Upper lobe of left lung (tissue), 6 donors: Measurements from ENCODE around the gene CERS1. TPM values are rescaled to one million over a fixed set of nuclear protein-coding genes. Genes with fewer than 3 reads are reported as not detected.

Source experiments
- ATAC-seq, 2 donors: fragments of 200-7000 bp; cut with Tn5 transposase; one replicate each; pipeline ENCODE4 v1.9.1; 2022; ENCODE audit warnings: mild to moderate bottlenecking in 2 of 2, moderate library complexity in 2 of 2; ENCODE audit not compliant: low FRiP score in 2 of 2
- DNase-seq, 2 donors: peaks; one replicate each; pipeline ENCODE4 v3.0.0-alpha.2; 2019 to 2020
- H3K27ac ChIP-seq, 4 donors: fragments of 200-600 bp; sonication (generic); one replicate each; pipeline ENCODE4 v1.5.1; 2016 to 2019
- H3K27me3 ChIP-seq, 4 donors: fragments of 200-600 bp; sonication (generic); one replicate each; pipeline ENCODE4 v1.5.1; 2017 to 2019
- H3K36me3 ChIP-seq, 4 donors: fragments of 200-600 bp; sonication (generic); one replicate each; pipeline ENCODE4 v1.5.1; 2016 to 2019
- H3K4me1 ChIP-seq, 4 donors: fragments of 200-600 bp; sonication (generic); one replicate each; pipeline ENCODE4 v1.5.1; 2018 to 2019
- H3K4me3 ChIP-seq, 4 donors: fragments of 200-600 bp; sonication (generic); one replicate each; pipeline ENCODE4 v1.5.1; 2017 to 2019; ENCODE audit warnings: mild to moderate bottlenecking in 2 of 4, moderate library complexity in 1 of 4
- H3K9me3 ChIP-seq, 4 donors: fragments of 200-600 bp; sonication (generic); one replicate each; pipeline ENCODE4 v1.5.1; 2018 to 2019
- EP300 ChIP-seq, 4 donors: sonication (generic); formaldehyde crosslinking; IDR thresholded peaks; one replicate each; pipeline ENCODE4 v1.5.1; 2017; ENCODE audit warnings: antibody characterized with exemption in 4 of 4, control low read depth in 2 of 4
- POLR2A ChIP-seq, 4 donors: fragments of 450-650 bp; IDR thresholded peaks; one replicate each; pipeline ENCODE4 v1.5.1; 2016 to 2017; ENCODE audit warnings: antibody characterized with exemption in 4 of 4, mild to moderate bottlenecking in 2 of 4
- POLR2AphosphoS5 ChIP-seq, 2 donors: sonication (generic); formaldehyde crosslinking; IDR thresholded peaks; one replicate each; pipeline ENCODE4 v1.5.1; 2017; ENCODE audit warnings: antibody characterized with exemption in 2 of 2
- WGBS, 2 donors: methylation state at CpG; one replicate each; pipeline ENCODE4 v1.1.5; 2017 to 2018; 5-methylcytosine and 5-hydroxymethylcytosine counted together
- total RNA-seq, 6 donors: library from RNA; depleted of rRNA in 4 of 6; stranded (reverse); fragments of >200 nt in 4 of 6; gene quantifications; one replicate each; pipeline versions ENCODE4 v1.1.0 to v1.2.1, GENCODE V29; 2016 to 2021
- TF ChIP-seq, protein P1 (sequence below), 6 experiments: fragments of 450-650 bp in 4 of 6; fragments of 200-600 bp in 2 of 6; sonication (generic) in 2 of 6; IDR thresholded peaks; one replicate each; pipeline ENCODE4 v1.5.1; 2016 to 2019; ENCODE audit warnings: antibody characterized with exemption in 6 of 6
- donor health status: DM: no; HTN: no; CAD: no; lungs with moderate emphysema.
- donor health status: DM: no; HTN: yes; CAD: no; lungs with severe emphysema.

CERS1 gene
- total RNA-seq, 6 donors from 2014 or later = 0.20 to 0.30 TPM; not detected in 4

DNA sequence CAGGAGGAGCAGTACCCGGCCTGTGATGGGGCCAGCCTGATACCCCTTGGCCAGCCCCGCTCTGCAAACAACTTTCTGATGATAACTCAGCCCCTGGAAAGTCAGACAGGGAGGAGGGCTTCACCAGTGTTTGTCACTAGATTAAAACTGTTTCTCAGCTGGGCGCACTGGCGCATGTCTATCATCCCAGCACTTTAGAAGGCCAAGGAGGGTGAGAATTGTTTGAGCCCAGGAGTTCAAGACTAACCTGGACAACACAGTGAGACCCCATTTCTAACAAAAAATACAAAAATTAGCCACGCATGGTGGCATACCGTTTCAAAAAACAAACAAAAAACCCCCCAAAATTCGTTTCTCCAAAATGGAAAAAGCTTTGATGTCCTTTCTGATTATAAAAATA lies 5.5 kb upstream of the CERS1 start:
- H3K27ac ChIP-seq = no peak overlapping the region
- peaks cover under 1 to 2% (median 2%) of the 10 kb centered on the region in 4 donors for H3K4me1 ChIP-seq
- no peak for DNase-seq
- WGBS, 2 donors = 91 to 93% methylated on average over 5 to 7 of the region's 7 CpGs
- no peaks in the 10 kb centered on the region for H3K9me3 ChIP-seq
- H3K4me3 ChIP-seq = no peak overlapping the region
- peaks cover 6 to 69% (median 63%) of the 10 kb centered on the region in 4 donors for H3K36me3 ChIP-seq
- H3K27me3 ChIP-seq = peaks cover 0 to 3% (median 0%) of the 10 kb centered on the region in 4 donors
- no peak for ATAC-seq
- no peak for TF ChIP-seq EP300 (IDR thresholded peaks at IDR 0.05)
- TF ChIP-seq, protein P1, sequence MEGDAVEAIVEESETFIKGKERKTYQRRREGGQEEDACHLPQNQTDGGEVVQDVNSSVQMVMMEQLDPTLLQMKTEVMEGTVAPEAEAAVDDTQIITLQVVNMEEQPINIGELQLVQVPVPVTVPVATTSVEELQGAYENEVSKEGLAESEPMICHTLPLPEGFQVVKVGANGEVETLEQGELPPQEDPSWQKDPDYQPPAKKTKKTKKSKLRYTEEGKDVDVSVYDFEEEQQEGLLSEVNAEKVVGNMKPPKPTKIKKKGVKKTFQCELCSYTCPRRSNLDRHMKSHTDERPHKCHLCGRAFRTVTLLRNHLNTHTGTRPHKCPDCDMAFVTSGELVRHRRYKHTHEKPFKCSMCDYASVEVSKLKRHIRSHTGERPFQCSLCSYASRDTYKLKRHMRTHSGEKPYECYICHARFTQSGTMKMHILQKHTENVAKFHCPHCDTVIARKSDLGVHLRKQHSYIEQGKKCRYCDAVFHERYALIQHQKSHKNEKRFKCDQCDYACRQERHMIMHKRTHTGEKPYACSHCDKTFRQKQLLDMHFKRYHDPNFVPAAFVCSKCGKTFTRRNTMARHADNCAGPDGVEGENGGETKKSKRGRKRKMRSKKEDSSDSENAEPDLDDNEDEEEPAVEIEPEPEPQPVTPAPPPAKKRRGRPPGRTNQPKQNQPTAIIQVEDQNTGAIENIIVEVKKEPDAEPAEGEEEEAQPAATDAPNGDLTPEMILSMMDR (IDR thresholded peaks at IDR 0.05) = no peak
- TF ChIP-seq POLR2A (IDR thresholded peaks at IDR 0.05) = no peak
- TF ChIP-seq POLR2AphosphoS5 (IDR thresholded peaks at IDR 0.05) = no peak

DNA sequence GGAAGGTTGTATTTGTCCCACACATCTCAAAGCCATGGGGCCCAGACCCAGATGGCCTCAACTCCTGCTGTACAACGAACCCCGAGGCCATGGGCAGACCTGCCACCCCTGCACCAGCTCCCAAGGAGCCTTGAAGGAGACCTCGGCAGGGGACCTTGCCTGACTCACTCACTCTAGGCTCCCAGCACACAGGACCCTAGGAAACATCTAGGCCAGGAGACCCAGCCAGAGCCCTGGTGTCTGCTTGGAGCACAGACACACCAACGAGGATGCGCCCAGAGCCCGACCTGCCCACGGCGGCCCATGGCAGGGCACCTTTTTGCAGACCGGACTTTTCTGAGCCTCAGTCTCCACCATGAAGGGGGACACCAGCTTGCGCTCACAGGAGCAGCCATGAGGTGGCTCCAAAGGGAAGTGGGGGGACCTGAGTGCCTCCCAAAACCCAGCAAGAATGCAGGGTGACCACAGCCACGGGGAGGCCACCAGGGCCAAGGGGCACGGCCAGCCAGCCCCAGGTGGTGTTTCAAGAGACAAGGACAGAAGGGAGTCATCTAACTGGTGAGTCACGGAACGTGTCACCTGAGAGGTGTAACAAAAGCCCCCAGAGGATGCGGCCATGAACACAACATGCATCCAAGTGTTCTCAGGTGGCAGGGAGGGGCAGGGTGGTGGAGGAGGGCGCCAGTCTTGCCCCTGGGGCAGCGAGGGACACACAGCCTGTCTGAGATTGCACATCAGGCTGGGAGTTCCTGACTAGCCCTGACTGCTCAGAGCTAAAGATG lies 4.9 kb upstream of the CERS1 start:
- DNase-seq (peak in 1 of 2 donors; percentile 60), ATAC-seq (no peak)
- WGBS, 2 donors = 90 to 96% methylated on average over 14 to 16 of the region's 17 CpGs
- Histone ChIP-seq H3K27ac (no peak overlapping the region), H3K4me1 (peaks cover 5 to 7% (median 6%) of the 10 kb centered on the region in 4 donors), H3K9me3 (no peaks in the 10 kb centered on the region), H3K36me3 (peaks cover 6 to 63% (median 57%) of the 10 kb centered on the region in 4 donors), H3K4me3 (no peak overlapping the region), H3K27me3 (peaks cover 0 to 8% (median 1%) of the 10 kb centered on the region in 4 donors)
- TF ChIP-seq POLR2AphosphoS5 (IDR thresholded peaks at IDR 0.05) (no peak), POLR2A (IDR thresholded peaks at IDR 0.05) (no peak), EP300 (IDR thresholded peaks at IDR 0.05) (no peak)
- TF ChIP-seq, protein P1 (IDR thresholded peaks at IDR 0.05) = no peak

- DNase-seq = no peak
- TF ChIP-seq POLR2A (IDR thresholded peaks at IDR 0.05) (no peak), EP300 (IDR thresholded peaks at IDR 0.05) (no peak), POLR2AphosphoS5 (IDR thresholded peaks at IDR 0.05) (no peak)
- TF ChIP-seq, protein P1 (IDR thresholded peaks at IDR 0.05) = no peak
- Histone ChIP-seq H3K27me3 (peaks cover 0 to 17% (median 9%) of the 10 kb centered on the region in 4 donors), H3K27ac (no peak overlapping the region), H3K9me3 (no peaks in the 10 kb centered on the region), H3K36me3 (peaks cover 4 to 54% (median 48%) of the 10 kb centered on the region in 4 donors), H3K4me1 (peaks cover 13 to 16% (median 14%) of the 10 kb centered on the region in 4 donors), H3K4me3 (no peak overlapping the region)
- ATAC-seq = peak in 1 of 2 donors; percentile 2
- 91 to 96% methylated on average over 9 to 19 of the region's 20 CpGs for WGBS, 2 donors
Measured at GRCh38 chr19:18899624-18900560, 3.9 kb upstream of the CERS1 start.

- H3K27me3 ChIP-seq = peaks cover 0 to 26% (median 14%) of the 10 kb centered on the region in 4 donors
- DNase-seq (peak in 1 of 2 donors; percentile 58), ATAC-seq (no peak)
- H3K36me3 ChIP-seq = peaks cover 0 to 44% (median 40%) of the 10 kb centered on the region in 4 donors
- H3K4me3 ChIP-seq = no peak overlapping the region
- H3K4me1 ChIP-seq = peaks cover 16 to 25% (median 18%) of the 10 kb centered on the region in 4 donors
- 78 to 85% methylated on average over 3 to 15 of the region's 18 CpGs for WGBS, 2 donors
- no peak overlapping the region for H3K27ac ChIP-seq
- no peak for TF ChIP-seq POLR2A (IDR thresholded peaks at IDR 0.05)
- no peak for TF ChIP-seq POLR2AphosphoS5 (IDR thresholded peaks at IDR 0.05)
- TF ChIP-seq, protein P1 (IDR thresholded peaks at IDR 0.05) = no peak
- TF ChIP-seq EP300 (IDR thresholded peaks at IDR 0.05) = no peak
- H3K9me3 ChIP-seq = no peaks in the 10 kb centered on the region
Measured at GRCh38 chr19:18898607-18899408, 2.9 kb upstream of the CERS1 start.
